Keratinocyte (primary cell): ENCODE data around the gene TPD52L2.

Source experiments
- CTCF ChIP-seq, 3 experiments: IDR thresholded peaks in 1 of 3; conservative IDR thresholded peaks in 1 of 3; optimal IDR thresholded peaks in 1 of 3; 2 replicates in 2 of 3; 3 replicates in 1 of 3; pipeline versions ENCODE3 to v1.5.1; 2011; ENCODE audit warnings: low read length in 3 of 3, mild to moderate bottlenecking in 3 of 3, moderate library complexity in 2 of 3, control low read depth in 1 of 3, inconsistent platforms in 1 of 3; ENCODE audit not compliant: insufficient read depth in 2 of 3; ENCODE audit errors: extremely low read depth in 1 of 3
- EZH2 ChIP-seq: IDR thresholded peaks from one replicate; pipeline ENCODE4 v1.6.1; 2012; ENCODE audit warnings: inconsistent platforms, mild to moderate bottlenecking, low read length, moderate library complexity

GRCh38 chr20:63892402-63892801, 27.3 kb downstream of the TPD52L2 start:
- TF ChIP-seq CTCF (optimal IDR thresholded peaks at IDR 0.05 in 1 of 3, IDR thresholded peaks at IDR 0.05 in 1 of 3, conservative IDR thresholded peaks at IDR 0.05 in 1 of 3; ENCODE audit: extremely low read depth in 1 of 3, insufficient read depth in 2 of 3, low read length in 3 of 3) (no peak), EZH2 (no peak)
